OCI-M2 (cell line): ENCODE data around the gene ODF4.

ENCODE experiments used
- DNase-seq: peaks from one replicate; lab custom pipeline; 2025; ENCODE audit not compliant: unreplicated experiment; lab: John Stamatoyannopoulos, UW

ODF4 gene, protein sequence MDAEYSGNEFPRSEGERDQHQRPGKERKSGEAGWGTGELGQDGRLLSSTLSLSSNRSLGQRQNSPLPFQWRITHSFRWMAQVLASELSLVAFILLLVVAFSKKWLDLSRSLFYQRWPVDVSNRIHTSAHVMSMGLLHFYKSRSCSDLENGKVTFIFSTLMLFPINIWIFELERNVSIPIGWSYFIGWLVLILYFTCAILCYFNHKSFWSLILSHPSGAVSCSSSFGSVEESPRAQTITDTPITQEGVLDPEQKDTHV

DNA sequence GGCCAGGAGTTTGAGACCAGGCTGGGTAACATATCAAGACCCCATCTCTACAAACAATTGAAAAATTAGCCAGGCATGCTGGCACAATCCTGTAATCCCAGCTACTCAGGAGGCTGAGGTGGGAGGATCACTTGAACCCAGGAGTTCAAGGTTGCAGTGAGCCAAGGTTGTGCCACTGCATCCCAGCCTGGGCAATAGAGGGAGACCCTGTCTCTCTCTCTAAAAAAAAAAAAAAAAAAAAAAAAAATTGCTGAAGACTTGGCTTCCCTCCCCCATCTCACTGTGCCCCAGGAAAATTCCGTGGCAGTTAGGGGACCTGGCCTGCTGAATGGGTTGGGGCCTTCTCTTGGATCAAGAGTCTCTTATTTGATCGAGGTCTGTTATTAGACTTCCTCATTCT is at the start of gene ODF4:
Gene ODF4 (plus strand): TSS at position 301 of the 400 bp plus-strand sequence. CDS start 212 bp downstream, outside the sequence.
- DNase-seq = no peak

DNA sequence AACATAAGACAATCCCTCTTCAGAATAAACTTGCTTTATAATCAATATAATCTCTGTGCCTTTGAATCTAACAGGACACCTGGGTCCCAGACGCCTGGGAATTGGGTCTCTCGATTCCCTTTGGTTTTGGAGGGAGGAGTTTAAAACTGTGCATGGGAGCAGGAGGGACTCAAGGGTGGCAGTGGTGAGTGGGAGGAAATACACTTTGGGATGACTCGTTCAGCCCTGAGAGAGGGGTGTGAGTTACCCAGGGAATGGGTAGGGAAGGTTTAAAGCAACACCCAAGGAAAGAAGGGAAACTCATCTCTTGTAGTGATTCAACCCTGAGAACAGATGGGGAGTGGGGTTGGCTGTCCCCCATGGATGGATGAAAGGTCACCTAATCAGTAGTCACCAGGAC is 49.6 kb upstream of the ODF4 start:
- no peak for DNase-seq

DNA sequence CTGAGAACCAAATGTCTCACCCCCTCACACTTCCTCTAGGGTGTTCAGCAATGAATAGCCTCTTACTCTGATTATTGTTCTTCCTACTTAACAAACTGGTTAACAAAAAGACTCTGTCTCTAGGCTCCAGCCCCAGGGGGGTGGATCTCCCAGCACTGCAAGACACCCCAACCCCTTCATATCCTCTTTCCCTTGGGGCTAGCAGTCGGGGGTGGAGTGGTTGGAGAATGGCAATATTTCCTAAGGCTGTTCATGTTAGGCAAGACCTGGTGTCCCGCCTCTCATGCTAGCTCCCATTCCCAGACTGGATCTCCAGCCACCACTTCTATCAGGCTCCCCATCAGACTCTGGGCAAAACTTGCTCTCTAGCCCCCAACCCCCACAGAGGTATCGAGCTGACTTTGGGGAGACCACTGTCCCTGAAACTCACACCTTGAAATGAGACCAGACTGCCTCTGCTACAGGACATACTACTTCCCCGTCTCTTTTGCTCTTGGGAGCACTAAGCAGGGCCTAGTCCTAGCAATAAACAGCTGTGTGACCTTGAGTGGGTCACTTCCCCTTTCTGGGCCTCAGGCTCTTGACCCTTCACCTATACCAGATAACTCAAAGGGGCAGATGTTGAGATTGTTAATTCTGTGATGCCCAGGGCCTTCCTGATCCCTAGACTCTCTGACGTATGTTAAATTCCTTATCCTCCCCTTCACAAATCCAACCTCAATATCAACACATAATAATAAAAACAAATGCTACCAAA is 46.8 kb upstream of the ODF4 start:
- DNase-seq = no peak

DNA sequence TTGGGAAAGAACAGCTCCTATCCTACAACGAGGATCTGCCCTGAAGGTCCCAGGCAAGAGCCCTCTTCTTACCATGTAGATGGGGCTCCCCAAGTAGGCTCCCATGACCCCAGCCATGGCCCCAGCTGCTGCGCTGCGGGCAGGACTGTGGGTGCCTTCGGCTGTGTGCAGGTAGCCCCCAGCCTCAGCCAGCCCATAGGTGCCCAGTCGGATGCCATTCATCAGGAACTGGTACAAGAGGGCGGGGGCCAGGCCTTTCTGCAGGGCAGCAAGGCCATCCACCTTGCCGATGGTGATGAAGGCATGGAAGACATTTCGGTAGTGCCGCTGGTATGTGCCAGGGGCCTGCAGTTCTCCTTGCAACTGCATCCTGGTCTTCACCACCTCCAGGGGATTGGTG is 45.3 kb upstream of the ODF4 start:
- DNase-seq = no peak

DNA sequence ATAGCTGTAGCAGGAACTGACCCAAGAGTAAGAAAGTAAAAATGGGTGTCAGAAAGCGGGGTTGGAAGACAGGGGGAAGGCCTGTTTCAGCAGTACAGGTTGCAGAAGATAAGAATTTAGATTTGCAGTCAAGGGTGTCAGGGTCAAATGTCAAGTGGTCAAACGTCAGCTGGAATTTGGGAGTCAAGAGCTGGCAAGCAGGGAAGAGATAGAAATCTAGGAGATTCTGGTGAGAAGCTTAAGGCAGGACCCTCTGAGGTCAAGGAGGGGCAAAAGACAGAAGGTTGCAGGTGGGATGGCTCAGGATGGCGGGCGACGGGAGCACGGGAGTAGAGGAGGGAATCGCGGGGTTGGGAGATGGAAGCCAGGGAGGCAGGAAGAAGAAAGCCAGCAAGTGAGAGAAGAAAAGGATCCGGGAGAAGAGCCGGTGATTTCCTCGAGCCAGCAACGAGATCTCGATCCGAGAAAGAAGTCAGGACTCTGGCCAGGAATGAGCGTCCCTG is 44.8 kb upstream of the ODF4 start:
- no peak for DNase-seq

DNA sequence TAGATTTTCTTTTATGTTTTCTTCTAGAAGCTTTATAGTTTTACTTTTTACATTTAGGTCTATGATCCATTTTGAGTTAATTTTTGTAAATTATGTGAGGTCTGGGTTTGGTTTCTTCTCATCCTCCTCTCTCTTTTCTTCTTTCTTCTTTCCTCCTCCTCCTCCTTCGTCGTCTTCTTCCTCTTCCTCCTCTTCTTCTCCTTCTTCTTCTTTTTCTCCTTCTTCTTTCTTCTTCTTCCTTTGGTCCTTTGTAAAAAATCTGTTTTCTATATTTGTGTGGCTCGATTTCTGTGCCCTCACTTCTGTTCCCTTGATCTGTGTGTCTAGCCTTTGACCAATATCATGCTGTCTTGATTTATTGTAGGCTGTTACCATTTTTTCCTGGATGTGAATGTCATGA is 39.4 kb upstream of the ODF4 start:
- no peak for DNase-seq

DNA sequence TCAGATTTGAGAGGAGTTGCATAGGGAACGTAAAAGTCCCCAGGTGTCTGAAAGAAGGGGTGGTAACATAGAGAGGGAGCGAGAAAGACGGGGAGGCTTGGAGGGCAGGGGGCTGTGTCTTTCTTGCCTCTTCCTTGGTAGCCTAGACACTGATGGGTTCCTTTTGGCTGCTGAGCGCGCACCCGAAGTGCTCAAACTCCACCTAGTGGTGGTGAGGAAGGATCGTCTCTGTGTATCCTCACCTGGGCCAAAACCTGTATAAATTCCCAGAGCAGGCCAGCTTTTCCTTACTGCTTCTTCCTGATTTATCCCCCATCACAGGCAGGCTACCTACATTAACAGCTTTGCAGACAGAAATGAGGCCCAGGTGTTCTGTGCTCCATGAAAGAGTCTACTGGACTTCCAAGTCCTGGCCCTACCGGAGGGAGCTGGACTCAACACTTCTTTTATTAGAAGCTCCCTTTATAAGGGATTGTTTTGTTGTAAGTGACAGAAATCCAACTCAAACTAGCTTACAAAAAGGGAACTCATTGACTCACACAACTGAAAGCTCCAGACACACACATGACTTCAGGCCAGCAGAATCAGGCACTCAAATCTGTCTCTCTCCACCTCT is 38.9 kb upstream of the ODF4 start:
- DNase-seq = no peak

DNA sequence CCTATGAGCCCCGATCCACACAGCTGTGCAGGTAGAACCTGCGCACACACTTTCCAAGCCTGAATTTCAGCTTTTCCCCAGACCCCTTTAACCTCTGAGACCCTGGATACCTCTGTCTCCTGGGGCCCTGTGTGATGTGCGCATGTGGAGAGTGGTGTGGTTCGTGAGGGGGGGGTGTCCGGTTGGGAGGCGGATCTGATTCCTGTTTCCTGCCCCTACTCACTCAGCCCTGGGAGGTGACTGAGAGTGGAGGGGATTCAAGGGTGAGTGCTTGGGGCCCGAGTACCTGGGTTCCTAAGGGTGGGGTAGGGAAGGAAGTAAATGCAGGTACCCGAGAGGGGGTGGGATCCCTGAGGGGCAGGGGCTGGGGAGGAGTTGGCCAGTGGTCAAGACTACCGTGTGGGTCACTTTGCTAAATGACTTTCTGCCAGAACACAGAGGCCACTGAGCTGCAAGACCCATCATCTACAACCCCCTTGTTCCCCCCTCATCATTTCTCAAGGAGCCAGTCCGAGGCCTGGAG is 29.0 kb upstream of the ODF4 start:
- DNase-seq = no peak

DNA sequence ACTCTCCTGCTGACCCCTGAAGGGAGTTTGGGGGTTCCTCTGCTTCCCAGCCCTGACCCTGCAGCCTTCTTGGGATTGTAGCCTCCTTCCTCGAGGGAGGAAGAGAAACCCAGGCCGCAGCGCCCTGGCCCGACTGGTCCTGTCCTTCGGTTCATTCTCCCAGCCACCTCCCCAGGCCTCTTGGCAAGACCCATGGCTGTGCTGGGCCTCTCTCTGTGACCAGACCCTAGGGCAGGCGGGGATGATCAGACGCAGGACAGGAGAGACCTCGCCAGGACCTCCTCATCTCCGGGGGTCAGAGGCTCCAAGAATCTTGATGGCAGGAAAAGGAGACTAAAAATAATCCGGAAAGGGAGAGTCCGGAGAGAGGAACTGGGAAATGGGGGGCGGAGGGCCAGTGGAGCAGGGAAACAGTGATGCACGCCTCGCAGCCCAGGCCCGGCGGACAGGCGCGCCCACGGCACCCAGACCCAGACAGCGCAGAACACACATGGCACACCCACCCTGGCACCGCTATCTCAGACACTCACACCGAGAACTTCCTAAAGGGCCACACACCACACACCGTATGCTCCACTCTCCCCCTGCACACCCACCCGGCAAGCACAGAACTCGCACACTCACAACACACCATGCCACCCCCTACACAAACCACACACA is 28.4 kb upstream of the ODF4 start:
- DNase-seq = no peak

DNA sequence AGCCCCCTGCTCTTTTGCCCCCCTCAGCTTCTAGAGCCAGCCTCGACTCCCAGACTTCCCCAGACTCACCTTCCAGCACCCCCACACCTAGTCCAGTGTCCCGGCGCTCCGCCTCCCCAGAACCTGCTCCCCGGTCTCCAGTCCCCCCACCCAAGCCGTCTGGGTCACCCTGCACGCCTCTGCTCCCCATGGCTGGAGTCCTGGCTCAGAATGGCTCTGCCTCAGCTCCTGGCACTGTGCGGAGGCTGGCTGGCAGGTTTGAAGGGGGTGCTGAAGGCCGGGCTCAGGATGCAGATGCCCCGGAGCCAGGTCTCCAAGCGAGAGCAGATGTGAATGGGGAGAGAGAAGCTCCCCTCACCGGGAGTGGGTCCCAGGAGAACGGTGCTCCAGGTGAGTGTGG is 27.4 kb upstream of the ODF4 start:
- DNase-seq = no peak

DNA sequence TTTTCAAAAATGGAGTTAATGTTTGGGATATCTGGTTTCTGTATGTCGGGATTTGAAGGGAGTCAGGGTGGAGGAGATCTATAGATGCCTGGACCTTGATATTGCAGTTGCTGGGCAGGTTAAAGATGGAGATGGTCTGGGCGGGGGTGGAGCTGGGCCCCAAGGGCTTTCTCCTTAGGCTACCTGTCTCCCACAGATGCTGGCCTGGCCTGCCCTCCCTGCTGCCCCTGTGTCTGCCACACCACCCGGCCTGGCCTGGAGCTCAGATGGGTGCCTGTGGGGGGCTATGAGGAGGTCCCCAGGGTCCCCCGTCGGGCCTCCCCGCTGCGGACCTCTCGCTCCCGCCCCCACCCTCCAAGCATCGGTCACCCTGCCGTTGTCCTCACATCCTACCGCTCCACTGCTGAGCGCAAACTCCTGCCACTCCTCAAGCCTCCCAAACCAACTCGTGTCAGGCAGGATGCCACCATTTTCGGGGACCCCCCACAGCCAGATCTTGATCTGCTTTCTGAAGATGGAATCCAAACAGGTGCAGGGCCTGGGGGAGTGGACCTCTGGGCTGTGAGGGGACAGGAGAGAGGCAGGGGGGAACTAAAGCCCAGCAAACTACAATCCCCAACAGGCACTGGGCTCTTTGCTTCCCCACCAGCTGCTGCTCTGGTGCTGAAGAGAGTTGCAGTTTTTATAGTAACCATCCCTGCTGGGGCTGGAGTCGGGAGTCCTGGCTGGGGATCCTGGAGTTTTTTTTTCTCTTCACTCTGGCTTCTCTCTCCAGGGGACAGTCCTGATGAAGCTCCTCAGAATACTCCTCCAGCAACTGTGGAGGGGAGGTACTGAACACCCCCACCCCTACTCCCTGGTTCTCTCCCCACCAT is 26.7 kb upstream of the ODF4 start:
- DNase-seq = no peak

DNA sequence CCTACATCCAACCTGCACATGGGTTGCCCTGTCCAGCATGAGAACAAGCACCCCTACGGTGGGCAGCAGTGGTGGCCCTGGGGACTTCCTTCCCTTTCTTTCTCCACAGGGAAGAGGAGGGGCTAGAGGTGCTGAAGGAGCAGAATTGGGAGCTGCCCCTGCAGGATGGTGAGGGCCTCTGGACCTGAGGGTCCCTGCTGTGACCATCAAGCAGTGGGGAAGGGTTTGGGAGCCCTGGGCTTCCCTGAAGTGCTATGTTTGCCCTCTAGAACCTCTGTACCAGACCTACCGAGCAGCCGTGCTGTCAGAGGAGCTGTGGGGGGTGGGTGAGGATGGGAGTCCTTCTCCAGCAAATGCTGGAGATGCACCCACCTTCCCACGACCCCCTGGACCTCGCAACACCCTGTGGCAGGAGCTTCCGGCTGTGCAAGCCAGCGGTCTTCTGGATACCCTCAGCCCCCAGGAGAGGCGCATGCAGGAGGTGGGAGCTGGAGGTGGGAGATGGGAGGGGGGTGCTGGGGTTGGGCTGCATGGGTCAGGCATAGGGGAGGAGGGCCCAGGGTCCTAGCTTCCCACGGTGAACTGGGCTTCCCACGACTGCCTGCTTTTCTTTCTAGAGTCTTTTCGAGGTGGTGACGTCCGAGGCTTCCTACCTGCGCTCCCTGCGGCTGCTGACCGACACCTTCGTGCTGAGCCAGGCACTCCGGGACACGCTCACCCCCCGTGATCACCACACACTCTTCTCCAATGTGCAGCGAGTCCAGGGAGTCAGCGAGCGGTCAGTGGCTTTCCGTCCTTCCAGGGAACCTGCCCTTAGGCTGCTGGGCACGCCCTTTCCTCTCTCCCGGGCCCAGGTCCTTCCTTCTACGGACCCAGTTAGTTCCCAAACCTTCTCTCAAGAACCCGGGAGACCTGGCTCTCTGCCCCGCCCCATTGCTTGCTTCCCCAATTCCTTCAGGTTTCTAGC is 24.6 kb upstream of the ODF4 start:
- DNase-seq = no peak

DNA sequence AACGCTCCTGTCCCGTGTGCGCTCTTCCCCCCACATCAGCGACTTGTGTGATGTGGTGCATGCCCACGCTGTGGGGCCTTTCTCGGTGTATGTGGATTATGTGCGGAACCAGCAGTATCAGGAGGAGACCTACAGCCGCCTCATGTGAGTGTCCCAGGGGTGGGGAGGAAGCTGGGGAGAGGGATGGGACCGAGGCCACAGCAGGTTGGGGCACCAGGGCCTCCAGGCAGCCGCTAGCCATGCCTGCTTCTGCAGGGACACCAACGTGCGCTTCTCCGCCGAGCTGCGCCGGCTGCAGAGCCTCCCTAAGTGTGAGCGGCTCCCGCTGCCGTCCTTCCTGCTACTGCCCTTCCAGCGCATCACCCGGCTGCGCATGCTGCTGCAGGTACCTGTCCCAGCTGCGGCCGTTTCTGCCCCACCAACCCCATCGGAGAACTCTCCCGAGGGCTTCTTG is 23.8 kb upstream of the ODF4 start:
- no peak for DNase-seq

DNA sequence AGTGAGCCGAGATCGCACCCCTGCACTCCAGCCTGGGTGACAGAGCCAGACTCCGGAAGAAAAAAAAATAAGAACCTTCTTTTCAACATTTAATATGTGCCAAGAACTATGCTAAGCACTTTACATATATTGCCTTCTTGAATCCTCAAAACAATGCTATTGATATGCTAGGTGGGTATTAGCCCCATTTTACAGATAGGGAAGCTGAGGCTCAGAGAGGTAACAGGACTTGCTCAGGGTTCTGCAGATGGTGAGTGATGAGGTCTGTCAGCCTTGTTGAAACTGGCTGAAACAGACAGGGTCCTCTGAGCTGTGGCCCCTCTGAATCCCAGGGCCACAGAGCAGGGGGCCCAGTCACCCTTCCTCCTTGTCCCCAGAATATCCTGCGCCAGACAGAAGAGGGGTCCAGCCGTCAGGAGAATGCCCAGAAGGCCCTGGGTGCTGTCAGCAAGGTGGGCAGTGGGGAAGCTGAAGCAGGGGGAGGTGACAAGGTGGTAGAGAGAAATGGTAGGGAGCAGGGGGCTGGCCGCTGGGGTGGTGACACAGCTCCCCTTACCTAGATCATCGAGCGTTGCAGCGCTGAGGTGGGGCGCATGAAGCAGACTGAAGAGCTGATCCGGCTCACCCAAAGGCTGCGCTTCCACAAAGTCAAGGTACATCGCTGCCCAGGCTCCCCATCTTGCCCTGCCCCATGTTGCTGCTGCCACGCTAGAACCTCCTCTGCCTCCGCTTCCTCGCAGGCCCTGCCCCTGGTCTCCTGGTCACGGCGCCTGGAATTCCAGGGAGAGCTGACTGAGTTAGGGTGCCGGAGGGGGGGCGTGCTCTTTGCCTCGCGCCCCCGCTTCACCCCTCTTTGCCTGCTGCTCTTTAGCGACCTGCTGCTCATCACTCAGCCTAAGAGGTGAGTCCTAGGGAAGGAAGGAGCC is 21.4 kb upstream of the ODF4 start:
- DNase-seq = no peak

DNA sequence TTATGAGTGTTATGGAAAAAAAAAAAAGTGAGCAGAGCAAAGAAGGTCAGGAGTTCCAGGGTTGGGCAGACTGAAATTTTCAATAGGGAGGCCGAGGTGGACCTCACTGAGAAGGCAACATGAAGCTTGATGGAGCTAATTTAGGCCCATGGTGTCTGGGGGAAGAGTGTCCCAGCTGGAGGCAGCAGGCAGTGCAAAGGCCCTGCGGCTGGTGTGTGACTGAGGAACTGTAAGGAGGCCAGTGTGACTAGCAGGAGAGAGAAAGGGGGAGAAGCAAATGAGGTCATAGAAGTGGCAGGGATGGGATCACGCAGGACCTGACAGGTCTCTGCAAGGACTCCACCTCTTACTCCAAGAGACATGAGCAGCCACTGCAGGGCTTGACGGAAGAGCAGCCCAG is 19.4 kb upstream of the ODF4 start:
- DNase-seq = no peak

DNA sequence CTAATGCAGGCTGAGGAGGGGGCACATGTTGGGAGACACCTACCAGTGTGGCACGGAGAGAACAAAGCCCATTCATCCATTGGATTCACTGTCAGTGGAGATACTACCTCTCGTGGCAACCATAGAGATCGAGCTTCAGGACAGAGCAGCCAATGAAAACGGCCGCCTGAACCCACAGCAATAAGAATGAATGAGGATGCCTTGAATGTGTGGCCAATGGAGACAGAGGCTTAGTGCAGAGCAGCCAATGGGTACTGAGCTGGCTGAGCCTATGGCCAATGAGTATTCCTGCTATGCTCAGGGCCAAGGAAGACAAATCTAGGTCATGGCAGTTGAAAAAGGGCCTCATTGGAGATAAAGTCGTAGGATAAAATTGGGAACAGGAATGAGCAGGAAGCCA is 18.6 kb upstream of the ODF4 start:
- no peak for DNase-seq

DNA sequence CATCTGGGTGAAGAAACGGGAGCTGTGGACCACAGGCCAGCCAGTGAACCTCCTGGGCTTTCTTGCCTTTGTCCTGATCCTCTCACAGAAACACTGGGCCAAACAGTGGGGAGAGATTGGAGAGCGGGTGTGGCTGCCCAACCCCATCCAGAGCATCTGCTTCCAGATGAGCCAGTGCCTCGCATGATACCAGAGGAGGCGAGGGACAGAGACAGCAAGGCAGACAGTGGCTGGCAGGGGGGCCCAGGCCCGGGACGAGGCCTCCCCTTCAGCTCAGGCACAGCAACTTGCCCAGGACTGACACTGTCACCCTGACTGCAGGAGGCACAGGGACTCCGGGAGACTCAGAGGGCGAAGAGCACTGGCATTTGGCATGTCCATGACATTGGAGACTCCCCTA is 17.6 kb upstream of the ODF4 start:
- no peak for DNase-seq

DNA sequence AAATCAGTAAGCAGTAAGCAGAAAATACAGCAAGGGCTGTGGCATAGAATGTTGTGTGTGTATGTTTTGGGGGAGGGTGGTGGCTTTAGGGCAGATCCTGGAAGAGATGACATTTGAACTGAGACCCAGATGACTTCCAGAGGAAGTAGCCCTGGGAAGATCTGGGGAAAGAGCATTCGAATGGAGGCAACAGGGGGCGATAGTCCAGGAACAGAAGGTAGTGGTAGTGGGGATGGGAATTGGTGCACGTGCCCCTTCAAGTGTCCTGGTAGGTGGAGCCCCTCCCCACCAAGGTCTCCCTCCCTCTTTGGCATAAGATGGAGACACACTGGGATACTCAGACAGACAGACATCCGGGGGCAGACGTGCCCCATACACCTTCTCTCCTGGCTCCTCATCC is 15.5 kb upstream of the ODF4 start:
- DNase-seq = no peak
